Raji (cell line): ENCODE data around the gene BCAS3.

ENCODE experiments used
- POLR2A ChIP-seq: IDR thresholded peaks from 2 replicates; pipeline ENCODE4 v1.6.1; 2011; ENCODE audit warnings: low read depth, low read length, control low read depth; ENCODE audit not compliant: insufficient read depth

BCAS3 gene

GRCh38 chr17:60751884-60752283, 74.2 kb downstream of the BCAS3 start:
- TF ChIP-seq POLR2A = no peak

GRCh38 chr17:60752873-60753577, 75.4 kb downstream of the BCAS3 start:
- no peak for TF ChIP-seq POLR2A

GRCh38 chr17:60754057-60754604, 76.5 kb downstream of the BCAS3 start:
- no peak for TF ChIP-seq POLR2A

- no peak for TF ChIP-seq POLR2A
Measured at GRCh38 chr17:60757437-60757836, 79.8 kb downstream of the BCAS3 start.

GRCh38 chr17:60759756-60760155, 82.1 kb downstream of the BCAS3 start:
- TF ChIP-seq POLR2A = no peak

- no peak for TF ChIP-seq POLR2A
Measured at GRCh38 chr17:60766778-60767190, 89.1 kb downstream of the BCAS3 start.

- no peak for TF ChIP-seq POLR2A
Measured at GRCh38 chr17:60767744-60768308, 90.2 kb downstream of the BCAS3 start.

GRCh38 chr17:60769327-60769726, 91.7 kb downstream of the BCAS3 start:
- TF ChIP-seq POLR2A = no peak

- TF ChIP-seq POLR2A = no peak
Measured at GRCh38 chr17:60770946-60771422, 93.3 kb downstream of the BCAS3 start.

GRCh38 chr17:60773552-60773951, 95.9 kb downstream of the BCAS3 start:
- no peak for TF ChIP-seq POLR2A

GRCh38 chr17:60781880-60782412, 104.3 kb downstream of the BCAS3 start:
- TF ChIP-seq POLR2A = no peak

GRCh38 chr17:60782742-60783141, 105.1 kb downstream of the BCAS3 start:
- no peak for TF ChIP-seq POLR2A

- TF ChIP-seq POLR2A = no peak
Measured at GRCh38 chr17:60790205-60790604, 112.6 kb downstream of the BCAS3 start.

GRCh38 chr17:60792250-60792898, 114.7 kb downstream of the BCAS3 start:
- TF ChIP-seq POLR2A = no peak

- TF ChIP-seq POLR2A = no peak
Measured at GRCh38 chr17:60798576-60798975, 120.9 kb downstream of the BCAS3 start.

- no peak for TF ChIP-seq POLR2A
Measured at GRCh38 chr17:60802377-60802776, 124.7 kb downstream of the BCAS3 start.
